Measurements from ENCODE around the gene ST3GAL3.

DNA sequence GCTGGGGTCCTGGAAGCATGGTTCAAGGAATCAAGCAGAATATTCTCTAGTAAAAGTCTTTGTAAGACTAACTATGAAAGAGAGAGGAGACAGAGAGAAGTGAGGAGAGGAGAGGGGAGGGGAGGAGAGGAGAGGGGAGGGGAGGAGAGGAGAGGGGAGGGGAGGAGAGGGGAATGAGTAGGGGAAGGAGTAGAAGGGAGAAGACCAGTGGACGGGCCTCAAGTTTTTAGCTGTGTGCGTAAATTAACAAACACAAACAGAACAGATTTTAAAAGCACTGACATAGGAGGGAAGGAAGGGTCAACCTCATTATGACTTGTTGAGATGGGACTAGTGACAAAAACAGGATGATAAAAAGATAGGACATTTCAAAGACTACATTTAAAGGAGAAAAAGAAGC lies 62.8 kb downstream of the ST3GAL3 start:
- no peak for TF ChIP-seq REST (IDR thresholded peaks at IDR 0.05; ENCODE audit: insufficient replicate concordance, low read depth)
- no peak for TF ChIP-seq CTCF (IDR thresholded peaks at IDR 0.05; ENCODE audit: insufficient read depth, low read length)

Data from HL-60 (cell line).